GM18907 (cell line): ENCODE results near the gene PLBD2.

Source experiments
- ATAC-seq: cut with Tn5 transposase; IDR thresholded peaks from one replicate; pipeline ENCODE4 v1.9.1; 2021; ENCODE audit warnings: mild to moderate bottlenecking, moderate library complexity; ENCODE audit not compliant: unreplicated experiment

The PLBD2 gene

GRCh38 chr12:113368331-113368730, 9.9 kb downstream of the PLBD2 start:
- no peak for ATAC-seq

GRCh38 chr12:113369391-113369985, 11.1 kb downstream of the PLBD2 start:
- ATAC-seq = no peak

- ATAC-seq = no peak
Measured at GRCh38 chr12:113370923-113371682, 12.7 kb downstream of the PLBD2 start.

- ATAC-seq = no peak
Measured at GRCh38 chr12:113371808-113372207, 13.4 kb downstream of the PLBD2 start.

DNA sequence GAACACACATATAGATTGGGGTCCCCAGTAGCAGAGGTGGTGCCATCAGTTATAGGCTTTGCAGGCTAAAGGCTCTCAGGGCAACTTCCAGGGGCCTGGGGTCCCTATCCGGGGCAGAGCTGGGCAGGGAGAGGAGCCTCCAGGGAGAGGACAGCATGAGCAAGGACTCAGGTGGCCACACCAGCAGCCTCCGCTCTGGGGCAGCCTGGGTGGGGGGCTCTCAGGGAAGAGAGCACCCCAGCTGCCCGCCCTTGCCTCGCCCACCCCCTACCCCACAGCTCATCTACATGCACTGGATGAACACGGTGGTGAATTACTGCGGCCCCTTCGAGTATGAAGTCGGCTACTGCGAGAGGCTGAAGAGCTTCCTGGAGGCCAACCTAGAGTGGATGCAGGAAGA, 14.0 kb downstream of the PLBD2 start:
- ATAC-seq = no peak

- no peak for ATAC-seq
Measured at GRCh38 chr12:113373440-113373839, 15.1 kb downstream of the PLBD2 start.

DNA sequence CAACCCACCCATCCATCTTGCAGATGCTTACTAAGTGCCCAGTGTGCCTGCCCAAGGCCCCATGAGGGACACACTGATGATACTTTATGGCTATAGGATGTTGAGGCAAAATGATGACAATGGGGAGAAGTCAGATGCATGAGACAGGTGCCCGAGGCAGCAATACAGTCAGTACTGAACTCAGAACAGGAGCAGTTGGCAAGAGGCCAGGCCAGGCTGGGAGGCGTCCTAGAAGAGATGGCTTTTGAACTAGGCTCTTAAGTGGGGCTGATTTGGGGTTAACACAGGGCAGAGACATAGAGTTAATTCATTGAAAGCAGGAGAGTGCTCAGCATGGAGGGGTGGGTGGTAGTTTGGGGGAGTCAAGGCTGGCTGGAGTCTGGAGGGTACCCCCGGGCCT, 15.6 kb downstream of the PLBD2 start:
- no peak for ATAC-seq

DNA sequence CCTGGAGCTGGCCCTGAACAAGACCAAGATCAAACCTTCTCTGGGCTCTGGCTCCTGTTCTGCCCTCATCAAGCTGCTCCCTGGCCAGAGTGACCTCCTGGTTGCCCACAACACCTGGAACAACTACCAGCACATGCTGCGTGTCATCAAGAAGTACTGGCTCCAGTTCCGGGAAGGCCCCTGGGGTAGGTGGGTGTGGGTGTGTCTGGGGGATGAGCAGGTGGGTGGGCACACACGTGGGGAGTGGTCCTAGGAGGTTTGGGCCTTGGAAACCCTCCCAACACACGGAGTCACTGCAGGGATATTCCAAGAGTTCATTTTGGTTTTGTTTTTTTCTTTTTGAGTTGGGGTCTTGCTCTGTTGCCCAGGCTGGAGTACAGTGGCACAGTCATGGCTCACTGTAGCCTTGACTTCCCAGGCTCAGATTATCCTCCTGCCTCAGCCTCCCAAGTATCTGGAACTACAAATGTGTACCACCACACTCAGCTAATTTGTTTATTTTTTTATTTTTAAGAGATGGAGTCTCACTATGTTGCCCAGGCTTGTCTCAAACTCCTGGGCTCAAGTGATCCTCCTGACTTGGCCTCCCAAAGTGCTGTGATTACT, 16.5 kb downstream of the PLBD2 start:
- no peak for ATAC-seq

DNA sequence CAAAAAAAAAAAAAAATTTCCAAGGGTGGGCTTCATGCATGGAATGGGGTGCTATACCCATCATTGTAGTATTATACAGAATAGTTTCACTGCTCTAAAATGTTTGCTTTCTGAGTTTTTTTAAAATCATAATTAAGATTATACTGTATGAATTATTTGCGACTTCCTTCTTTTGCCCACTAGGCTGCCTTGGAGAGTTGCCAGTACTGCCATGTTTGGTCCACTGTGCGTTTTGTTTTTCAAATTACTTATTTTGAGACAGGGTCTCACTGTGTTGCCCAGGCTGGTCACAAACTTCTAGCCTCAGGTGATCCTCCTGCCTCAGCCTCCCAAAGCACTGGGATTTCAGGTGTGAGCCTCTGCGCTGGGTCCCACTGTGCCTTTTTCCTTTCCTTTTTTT, 19.9 kb downstream of the PLBD2 start:
- ATAC-seq = no peak

DNA sequence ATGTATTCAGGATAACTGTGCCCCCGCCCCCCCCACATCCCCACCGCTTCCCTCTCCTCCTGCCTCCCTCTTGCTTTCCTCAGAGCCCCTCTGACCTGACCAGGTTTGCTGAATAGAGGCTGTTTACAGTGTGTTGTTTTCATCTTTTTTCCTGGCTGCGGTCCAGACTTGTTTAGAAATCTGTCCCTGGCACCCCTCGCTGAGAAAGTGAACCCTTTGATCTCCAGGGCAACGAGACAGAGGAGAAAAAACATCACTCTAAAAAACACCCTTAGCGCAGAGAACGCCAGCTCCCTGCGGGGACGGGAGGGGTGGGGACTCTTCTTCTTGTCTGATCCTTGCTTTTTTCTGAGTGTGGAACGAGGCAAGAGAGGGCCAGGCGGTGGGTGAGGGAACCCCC, 22.8 kb downstream of the PLBD2 start:
- ATAC-seq = no peak

DNA sequence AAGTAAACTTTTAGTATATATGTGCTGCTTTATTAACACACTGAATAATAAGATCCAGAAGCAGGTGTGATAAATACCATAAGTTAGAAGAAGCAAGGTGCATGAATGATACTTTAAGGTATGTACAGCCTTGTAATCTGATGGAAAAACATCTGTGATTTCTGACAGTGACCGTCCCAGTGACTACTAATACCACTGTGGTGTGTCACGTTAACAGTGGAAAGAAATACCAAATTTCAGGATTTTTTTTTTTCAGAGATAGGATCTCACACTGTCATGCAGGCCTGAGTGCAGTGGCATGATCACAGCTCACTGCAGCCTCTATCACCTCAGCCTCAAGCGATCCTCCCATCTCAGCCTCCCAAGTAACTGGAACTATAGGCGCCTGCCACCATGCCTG, 23.8 kb downstream of the PLBD2 start:
- no peak for ATAC-seq

DNA sequence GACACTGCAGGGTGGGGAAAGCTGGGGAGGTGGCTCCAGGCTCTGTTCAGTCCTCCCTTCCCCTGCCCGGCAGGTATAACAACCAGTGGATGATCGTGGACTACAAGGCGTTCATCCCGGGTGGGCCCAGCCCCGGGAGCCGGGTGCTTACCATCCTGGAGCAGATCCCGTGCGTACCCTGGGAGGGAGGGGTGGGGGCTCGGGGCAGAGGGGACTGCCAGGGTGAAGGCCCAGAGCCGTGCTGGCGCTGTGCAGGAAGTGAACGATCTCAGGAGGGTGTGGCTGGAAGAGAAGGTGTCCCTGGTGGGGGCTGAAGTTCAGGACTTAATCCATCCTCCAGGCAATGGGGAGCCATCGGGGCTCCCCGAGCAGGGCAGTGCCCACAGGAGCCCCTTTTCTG, 26.4 kb downstream of the PLBD2 start:
- ATAC-seq = no peak

DNA sequence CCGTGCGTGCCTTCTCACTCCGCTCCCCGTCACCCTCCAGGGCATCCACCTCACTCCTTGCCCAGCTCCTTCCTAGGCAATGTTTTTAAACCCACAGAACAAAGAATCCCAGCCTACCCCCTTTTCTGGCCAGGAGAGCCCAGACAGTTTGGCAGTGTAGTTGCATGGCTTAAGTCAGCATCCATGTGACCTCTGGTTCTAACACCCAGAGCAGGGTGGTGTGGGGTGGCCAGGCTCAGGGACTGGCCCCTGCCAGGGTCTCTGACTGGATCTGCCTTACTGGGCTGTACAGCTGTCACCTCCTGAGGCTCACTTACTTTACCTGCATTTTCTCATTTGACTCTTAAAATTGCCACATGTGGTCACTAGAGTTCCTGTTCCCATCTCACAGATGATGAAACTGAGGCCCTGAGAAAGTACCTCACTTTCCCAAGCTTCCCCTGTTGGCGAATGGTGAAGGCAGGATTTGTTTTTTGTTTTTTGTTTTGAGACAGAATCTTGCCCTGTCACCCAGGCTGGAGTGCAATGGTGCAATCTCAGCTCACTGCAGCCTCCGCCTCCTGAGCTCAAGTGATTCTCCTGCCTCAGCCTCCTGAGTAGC, 27.0 kb downstream of the PLBD2 start:
- ATAC-seq = no peak

- no peak for ATAC-seq
Measured at GRCh38 chr12:113386866-113387566, 28.6 kb downstream of the PLBD2 start.

- ATAC-seq = no peak
Measured at GRCh38 chr12:113387631-113388030, 29.2 kb downstream of the PLBD2 start.

DNA sequence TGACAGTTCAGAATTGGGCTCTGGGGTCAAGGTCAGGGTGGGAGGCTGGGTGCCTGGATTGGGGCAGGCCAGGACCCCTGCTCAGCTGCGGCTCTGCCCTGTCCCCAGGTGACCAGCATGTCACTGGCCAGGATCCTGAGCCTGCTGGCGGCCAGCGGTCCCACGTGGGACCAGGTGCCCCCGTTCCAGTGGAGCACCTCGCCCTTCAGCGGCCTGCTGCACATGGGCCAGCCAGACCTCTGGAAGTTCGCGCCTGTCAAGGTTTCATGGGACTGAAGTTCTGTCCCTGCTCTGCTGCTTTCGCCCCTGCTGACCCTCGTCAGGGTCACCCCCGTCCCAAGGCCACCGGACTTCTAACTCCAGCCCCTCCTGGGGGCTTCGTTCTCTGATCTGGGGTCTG, 30.0 kb downstream of the PLBD2 start:
- no peak for ATAC-seq

DNA sequence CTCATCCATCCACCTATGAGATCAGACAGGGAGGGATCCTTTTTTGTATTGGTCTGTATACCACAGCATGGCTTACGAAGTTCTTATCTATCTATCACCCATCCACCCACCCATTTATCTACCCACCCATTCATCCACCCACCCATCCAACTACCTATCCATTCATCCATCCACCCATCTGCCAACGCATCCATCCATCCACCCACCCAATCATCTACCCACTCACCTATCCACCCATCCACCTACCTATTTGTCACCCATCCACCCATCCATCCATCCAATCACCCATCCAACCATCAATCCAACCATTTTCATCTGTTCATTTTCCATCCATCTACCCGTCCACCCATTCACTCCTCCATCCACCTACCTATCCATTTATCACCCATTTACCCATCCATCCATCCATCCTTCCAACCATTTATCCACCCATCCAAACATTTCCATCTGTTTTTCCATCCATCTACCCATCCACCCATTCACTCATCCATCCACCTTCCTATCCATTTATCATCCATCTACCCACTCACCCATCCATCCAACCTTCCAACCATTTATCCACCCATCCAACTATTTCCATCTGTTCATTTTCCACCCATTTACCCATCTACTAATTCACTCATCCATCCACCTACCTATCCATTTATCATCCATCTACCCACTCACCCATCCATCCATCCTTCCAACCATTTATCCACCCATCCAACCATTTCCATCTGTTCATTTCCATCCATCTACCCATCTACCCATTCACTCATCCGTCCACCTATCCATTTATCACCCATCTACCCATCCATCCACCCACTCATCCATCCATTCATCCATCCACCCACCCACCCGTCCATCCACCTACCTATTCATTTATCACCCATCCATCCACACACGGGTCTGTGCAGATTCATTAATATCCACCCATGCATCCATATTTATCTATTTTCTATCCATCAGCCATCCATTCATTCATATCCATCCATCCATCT, 32.0 kb downstream of the PLBD2 start:
- no peak for ATAC-seq

DNA sequence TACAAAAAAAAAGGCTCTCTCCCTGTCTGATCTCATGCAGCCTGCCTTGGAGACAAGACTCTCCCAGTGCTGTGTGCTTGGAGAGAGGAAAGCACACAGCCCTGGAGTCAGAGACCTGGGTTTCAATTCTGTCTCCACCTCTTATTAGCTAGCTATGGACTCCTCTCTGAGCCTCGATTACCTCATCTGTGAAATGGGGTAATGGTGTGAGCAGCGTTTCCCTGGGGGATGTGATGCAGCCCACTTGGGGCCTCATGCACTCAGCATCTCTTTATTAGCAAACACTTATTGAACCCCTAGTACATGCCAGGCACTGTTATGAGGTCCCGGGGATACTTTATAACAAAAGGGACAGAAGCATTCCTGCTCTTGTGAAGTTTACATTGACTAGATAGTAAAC, 32.8 kb downstream of the PLBD2 start:
- no peak for ATAC-seq

DNA sequence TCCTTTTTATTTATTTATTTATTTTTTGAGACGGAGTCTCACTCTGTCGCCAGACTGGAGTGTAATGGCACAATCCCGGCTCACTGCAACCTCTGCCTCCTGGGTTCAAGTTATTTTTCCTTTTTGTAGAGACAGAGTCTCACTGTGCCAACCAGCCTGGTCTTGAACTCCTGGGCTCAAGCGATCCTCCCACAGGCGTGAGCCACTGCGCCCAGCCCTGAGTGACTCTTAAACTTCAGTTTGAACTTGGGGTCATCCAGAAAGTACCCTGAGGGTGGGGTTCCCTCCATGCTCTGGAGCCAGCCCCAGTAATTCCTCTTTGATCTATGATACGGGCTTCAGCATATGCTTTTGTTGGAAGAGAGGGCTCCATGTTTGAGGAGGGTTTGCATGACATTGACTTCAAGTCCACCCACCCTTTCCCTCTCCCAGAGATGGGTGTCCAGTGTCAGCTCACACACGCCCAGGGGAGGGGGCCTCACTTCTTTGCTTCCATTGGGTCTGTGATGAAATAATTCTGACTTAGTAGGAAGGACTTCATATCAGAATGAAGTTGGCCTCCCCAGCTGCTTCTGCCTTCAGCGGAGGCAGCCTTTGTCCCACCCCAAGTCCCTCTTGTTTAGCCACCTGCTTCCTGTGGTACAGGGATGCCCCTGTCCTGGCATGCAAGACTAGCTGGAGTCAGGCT, 33.4 kb downstream of the PLBD2 start:
- no peak for ATAC-seq

DNA sequence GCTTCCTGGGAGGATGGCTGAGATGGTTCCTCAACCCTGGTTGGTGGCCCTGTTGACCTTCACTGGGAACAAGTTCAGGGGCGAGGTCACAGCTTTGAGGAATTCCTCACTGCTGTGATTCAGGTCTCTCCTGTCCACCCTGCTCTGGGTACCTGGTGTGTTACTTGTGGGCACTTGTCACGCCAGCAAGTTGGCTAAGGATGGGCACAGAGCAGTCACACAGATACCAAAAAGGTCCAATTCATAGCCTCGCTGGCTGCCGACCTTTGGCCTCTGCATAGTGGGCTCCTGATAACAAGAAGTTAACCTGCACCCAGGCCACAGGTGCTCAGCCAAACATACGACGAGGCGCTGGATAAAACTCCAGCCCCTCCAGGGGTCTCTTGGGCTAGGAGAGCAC, 34.1 kb downstream of the PLBD2 start:
- ATAC-seq = no peak
